ENCODE measurements around the gene AVPR1B.

AVPR1B gene

GRCh38 chr1:206135248-206135647 is 18.1 kb upstream of the AVPR1B start:
- DNase-seq (ENCODE audit: low read depth), result no peak
- H3K4me3 ChIP-seq (ENCODE audit: low read length), result no peak overlapping the region
- TF ChIP-seq CTCF (conservative IDR thresholded peaks at IDR 0.05; ENCODE audit: low read length), result no peak

GRCh38 chr1:206133751-206134415 is 16.7 kb upstream of the AVPR1B start:
- TF ChIP-seq CTCF (conservative IDR thresholded peaks at IDR 0.05; ENCODE audit: low read length), result no peak

GRCh38 chr1:206131037-206131436 is 13.8 kb upstream of the AVPR1B start:
- TF ChIP-seq CTCF (conservative IDR thresholded peaks at IDR 0.05; ENCODE audit: low read length), result no peak
- H3K4me3 ChIP-seq (ENCODE audit: low read length), result no peak overlapping the region
- no peak for DNase-seq (ENCODE audit: low read depth)

More at GRCh38 chr1:206133751-206134415, 16.7 kb upstream of the AVPR1B start:
- DNase-seq (ENCODE audit: low read depth), result peak; percentile 34
- H3K4me3 ChIP-seq (ENCODE audit: low read length), result no peak overlapping the region

- TF ChIP-seq CTCF (conservative IDR thresholded peaks at IDR 0.05; ENCODE audit: low read length), result no peak
- DNase-seq (ENCODE audit: low read depth), result no peak
- H3K4me3 ChIP-seq (ENCODE audit: low read length), result no peak overlapping the region
Measured at GRCh38 chr1:206128196-206128595, 11.0 kb upstream of the AVPR1B start.

GRCh38 chr1:206127336-206127735 is 10.1 kb upstream of the AVPR1B start:
- TF ChIP-seq CTCF (conservative IDR thresholded peaks at IDR 0.05; ENCODE audit: low read length), result no peak
- DNase-seq (ENCODE audit: low read depth), result no peak
- no peak overlapping the region for H3K4me3 ChIP-seq (ENCODE audit: low read length)

GRCh38 chr1:206125346-206125745 is 8.2 kb upstream of the AVPR1B start:
- DNase-seq (ENCODE audit: low read depth), result no peak
- no peak overlapping the region for H3K4me3 ChIP-seq (ENCODE audit: low read length)
- TF ChIP-seq CTCF (conservative IDR thresholded peaks at IDR 0.05; ENCODE audit: low read length), result no peak

- H3K4me3 ChIP-seq (ENCODE audit: low read length), result no peak overlapping the region
- DNase-seq (ENCODE audit: low read depth), result no peak
- TF ChIP-seq CTCF (conservative IDR thresholded peaks at IDR 0.05; ENCODE audit: low read length), result no peak
Measured at GRCh38 chr1:206122686-206123085, 5.5 kb upstream of the AVPR1B start.
